HG02759 (cell line): ENCODE measurements around the gene NLRP2B.
"Not testable (repeated sequence)": the region's sequence is repeated elsewhere in the genome, so short reads cannot be mapped to it uniquely, and the experiment has no call there.

Experiments used
- ATAC-seq: cut with Tn5 transposase; IDR thresholded peaks from one replicate; pipeline ENCODE4 v1.9.1; 2021; ENCODE audit warnings: mild to moderate bottlenecking, moderate library complexity; ENCODE audit not compliant: unreplicated experiment

NLRP2B gene

DNA sequence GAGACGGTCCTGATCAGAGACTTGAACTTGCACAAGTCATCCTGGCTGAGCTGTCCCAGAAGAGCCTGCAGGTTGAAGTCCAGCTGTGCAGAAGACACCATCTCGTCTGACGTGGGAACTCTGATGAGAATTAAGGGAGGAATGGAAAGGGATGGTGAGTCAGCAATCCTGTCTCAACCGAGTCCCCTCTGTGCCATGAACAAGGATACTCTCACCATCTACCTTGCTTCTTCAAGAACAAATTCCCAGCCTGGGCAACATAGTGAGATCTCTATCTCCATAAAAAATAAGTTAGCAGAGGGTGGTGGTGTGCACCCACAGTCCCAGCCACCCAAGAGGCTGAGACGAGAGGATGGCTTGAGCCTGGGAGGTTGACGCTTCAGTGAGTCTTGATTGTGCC, at the start of gene NLRP2B:
TSS of gene NLRP2B (minus strand) at position 101 of the 400 bp plus-strand sequence.
- ATAC-seq, result no peak

DNA sequence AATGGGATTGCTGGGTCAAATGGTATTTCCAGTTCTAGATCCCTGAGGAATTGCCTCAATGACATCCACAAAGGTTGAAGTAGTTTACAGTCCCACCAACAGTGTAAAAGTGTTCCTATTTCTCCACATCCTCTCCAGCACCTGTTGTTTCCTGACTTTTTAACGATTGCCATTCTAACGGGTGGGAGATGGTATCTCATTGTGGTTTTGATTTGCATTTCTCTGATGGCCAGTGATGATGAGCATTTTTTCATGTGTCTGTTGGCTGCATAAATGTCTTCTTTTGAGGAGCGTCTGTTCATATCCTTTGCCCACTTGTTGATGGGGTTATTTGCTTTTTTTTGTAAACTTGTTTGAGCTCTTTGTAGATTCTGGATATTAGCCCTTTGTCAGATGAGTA, 45.9 kb upstream of the NLRP2B start:
- ATAC-seq, result not testable (repeated sequence)

DNA sequence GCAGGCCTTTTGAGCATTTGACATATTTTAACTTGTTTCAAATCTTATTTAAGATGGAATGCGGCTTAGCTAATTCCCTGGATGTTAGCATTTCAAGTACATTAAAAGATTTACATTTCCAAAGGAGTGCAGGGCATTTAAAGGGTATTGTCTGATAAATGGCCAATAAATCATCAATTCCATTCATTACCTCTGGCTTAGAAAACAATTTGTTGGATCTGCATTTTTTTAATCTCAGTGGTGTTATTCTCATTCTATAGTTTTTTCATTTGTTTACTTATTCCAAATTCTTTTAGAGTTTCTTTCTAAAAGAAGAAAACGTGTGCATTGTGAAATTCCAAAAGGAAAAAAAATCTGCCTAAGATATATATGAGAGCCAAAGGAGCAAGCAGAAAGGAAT, 1.3 kb upstream of the NLRP2B start:
- ATAC-seq, result no peak

DNA sequence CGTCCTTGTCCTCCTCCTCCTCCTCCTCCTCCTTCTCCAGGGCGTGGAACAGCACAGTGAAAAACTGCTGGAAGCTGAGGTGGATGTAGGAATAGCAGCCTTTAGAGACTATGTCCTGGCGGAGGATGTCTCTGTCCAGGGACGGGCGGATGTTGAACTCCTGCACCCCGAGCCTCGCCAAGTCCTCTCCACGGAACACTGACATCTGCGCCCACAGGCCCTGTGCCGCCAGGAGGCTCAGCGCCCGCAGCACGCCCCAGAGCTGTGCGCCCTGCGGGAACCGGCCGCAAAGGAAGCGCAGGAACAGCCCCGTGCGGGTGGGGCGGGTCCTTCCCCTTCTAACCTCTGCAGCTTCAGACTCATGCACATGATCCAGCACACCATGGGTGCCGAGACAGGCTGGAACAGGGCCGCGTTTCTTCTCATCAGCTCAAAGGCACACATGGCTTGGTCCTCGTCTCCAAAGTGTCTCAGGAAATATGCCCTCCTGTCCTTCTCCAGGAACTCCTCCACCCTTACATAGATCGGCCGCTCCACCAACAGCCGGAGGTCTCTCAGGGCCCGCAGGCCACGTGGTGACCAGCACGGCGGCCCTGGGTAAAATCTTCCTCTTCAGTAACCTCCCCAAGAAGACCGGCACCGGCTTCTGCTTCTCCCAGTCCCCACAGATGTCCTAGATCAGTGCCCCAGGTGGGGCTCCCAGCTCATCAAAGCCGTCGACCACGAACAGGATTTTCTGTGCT, 1.2 kb downstream of the NLRP2B start:
- no peak for ATAC-seq

DNA sequence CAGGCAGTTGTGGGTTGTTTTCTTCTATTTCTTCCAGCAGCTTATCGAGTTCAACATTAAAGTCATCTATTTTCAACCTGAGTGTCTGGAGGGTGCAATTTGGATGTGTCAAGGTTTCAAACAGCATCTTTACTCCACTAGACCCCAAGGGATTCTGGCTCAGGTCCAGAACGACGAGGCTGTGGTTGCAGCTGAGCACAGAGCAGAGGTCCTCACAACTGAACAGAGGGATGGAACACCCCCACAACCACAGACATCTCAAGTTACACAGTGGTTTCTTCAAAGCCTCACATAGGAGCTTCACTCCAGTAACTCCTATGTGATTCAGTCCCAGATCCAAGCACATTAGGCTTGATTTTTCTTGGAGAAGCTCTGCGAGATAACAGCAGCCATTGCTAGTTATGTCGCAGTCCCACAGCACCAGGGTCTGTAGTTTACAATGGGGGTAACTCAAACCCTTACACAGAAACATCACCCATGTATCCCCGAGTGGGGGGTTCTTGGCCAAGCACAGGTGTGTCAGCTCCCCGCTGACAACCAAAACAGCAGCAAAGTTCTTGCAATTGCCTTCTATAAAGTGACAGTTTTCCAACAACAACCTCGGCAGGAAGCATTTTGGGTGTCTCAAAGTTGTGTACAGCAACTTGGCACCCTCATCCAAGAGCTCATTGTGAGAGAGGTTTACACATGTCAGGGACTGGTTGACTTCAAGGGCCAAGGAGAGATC, 2.8 kb downstream of the NLRP2B start:
- ATAC-seq, result no peak

DNA sequence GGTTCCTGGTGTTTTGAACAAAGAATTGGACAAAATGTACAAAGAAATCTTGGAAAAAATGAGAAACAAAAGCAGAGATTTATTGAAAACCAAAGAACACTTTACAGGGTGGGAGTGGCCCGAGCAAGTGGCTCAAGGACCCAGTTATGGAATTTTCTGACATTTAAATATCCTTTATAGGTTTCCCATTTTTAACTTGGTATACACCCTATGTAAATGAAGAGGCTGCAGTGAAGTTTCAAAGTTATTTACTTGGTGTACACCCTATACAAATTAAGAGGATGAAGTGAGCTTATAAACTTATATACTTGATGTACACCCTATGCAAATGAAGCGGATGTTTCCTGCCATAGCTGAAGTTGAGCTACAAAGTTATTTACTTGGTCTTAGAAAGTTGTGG, 4.7 kb downstream of the NLRP2B start:
- ATAC-seq, result no peak

DNA sequence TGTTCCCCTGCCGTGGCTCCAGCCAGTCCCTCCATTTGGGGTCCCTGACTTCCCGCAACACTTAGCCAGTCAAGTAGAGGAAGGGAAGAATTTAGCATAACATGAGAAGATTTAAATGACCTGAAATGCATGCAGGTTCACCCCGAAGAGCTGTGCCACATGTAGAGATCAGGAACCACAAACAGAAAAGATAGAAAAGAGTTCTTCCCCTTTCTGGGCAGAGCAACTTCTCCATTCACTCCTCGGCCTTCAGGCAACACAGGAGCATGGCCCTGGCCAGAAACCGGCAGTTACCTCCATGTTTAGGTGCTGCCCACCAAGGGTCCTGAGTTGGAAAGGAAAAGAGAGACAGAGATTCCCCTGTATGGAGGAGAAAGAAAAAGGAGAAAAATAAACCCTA, 5.2 kb downstream of the NLRP2B start:
- ATAC-seq, result no peak

DNA sequence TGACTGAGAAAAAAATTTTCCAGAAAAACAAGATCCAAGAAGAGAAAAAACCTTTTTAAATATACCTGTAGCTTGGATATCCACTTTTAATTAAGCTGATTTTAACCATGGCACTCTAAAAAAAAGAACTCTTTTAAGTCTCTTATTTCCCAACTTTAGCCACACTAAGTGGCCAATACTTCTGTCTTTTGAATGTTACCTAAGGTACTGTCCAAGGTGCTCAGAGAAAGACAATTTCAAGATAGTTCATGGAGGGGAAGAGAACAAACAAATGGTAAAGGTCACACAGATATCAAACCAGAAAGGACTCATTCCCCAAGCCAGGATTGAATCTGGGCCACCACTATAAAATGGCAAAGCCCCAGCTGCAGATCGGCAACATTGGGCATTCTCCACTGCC, 10.1 kb downstream of the NLRP2B start:
- no peak for ATAC-seq

DNA sequence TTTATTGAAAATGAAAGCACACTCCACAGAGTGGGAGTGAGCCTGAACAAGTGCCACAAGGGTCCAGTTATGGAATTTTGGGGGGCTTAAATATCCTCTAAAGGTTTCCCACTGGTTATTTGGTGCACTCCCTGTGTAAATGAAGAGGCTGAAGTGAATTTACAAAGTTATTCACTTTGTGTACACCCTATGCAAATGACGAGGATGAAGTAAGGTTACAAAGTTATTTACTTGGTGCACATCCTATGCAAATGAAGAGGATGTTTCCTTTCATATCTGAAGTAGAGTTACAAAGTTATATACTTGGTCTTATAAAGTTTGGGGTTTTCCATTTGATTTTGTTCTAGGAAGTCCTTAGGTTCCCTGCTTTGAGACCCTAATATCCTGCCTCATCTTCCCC, 13.1 kb downstream of the NLRP2B start:
- ATAC-seq, result no peak

DNA sequence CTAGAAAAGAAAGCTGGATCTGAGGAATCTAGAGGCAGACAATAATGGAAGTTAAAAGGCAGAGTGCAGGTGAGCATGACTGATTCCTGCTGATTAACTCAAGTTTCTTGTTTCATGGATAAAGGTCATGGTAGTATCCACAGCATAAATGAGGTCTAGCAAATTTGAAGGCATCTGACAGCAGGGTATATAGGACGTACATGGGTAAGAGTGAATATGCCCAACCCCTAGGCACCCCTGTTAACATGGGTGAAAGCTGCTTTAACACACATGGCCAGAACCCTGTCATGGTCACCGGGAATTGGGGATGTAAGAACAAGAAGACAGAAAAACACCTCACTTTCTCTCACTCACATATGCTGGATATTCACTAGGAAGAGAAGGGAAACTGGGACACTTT, 25.0 kb downstream of the NLRP2B start:
- no peak for ATAC-seq

DNA sequence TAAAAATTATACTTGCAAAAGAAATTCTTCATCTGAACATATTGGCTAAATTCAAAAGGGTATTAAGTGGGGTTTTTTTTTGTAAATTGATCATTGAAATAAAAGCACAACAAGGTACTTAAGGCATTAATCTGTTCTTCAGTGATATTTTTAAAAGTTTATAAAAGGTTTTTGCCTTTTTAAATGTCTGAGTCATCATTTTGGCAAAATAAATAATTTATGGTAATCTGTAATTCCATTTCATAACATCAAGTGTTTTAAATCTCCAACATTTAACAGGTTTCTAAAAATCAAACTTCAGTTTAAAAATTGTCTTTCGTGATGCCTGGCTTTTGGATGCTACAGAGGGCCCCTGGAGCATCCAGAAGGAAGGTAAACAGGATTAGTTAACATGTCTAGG, 27.4 kb downstream of the NLRP2B start:
- ATAC-seq, result no peak

DNA sequence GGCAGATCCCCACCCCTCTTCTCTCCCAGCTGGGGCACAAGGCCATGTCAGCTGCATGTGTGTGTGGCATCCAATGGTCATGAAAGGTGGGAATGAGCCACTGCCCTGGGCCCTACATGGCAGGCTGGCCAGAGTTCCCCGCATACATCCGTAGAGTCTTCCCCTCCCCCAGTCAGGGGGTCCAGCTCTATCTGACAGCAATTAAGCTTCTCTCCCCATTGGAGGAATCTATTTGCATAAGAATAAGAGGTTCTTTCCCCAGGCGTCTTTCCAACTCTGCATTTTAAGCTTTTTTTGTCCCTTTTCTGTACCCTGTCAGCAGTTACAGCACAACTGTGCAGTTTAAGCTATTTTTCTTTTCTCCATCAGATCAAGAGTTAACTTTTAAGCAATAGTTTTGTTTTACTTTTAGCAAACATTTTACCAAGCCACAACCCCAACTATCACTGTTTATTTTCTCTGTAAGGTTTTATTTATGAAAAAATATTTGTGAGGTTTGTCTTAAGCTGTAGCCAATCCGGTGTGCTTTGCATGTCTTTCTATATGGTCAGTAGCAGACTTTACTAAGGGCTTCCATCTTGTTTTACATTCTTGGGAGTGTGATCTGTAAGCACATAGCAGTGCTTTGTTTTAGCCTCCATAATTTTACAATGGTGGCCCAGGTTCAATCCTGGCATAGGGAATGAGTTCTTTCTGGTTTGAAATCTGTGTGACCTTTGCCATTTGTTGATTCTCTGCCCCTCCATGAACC, 28.7 kb downstream of the NLRP2B start:
- ATAC-seq, result no peak

DNA sequence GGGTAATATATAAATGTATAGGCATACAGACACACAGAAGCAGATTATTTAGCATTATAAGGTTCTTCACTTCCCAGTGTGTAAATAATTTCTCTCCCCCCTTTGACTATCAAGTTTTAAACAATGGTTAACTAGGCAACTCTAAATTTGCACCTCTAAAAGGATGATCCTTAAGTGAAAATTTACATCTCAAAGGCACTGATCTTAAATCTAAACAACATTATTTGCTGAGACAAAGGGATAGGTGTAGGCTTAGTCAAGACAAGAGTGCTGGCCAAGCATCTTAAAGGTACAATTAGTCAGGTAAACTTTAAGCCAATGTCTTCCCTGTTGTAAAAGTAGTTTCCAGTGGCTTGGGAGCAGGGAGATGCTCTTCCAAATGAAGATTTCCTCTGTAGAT, 33.0 kb downstream of the NLRP2B start:
- no peak for ATAC-seq

DNA sequence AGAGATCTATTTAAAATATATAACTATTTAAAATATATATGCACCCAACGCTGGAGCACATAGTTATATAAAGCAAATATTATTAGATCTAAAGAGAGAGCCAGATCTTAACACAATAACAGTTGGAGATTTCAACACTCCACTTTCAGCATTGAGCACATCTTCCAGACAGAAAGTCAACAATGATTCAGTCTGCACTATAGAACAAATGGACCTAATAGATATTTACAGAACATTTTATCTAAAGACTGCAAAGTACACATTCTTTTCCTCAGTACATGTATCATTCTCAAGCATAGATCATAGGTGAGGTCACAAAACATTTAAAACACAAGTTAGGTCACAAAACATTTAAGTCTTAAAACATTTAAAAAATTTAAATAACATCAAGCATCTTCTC, 36.4 kb downstream of the NLRP2B start:
- ATAC-seq, result no peak

DNA sequence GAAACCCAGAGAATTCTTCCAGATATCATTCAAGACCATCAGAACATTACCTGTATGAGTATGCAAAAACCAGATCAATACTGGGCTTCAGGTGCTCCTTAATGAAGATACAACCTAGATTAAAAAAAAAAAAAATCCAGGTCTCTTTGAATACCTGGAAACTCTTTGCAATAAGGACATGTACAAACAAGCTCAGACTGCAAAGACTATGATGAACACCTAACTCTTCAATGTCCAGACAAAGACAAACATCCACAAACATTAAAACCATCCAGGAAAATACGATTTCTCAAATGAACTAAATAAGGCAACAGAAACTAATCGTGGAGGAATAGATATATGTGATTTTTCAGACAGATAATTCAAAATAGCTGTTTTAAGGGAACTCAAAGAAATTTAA, 38.7 kb downstream of the NLRP2B start:
- no peak for ATAC-seq

DNA sequence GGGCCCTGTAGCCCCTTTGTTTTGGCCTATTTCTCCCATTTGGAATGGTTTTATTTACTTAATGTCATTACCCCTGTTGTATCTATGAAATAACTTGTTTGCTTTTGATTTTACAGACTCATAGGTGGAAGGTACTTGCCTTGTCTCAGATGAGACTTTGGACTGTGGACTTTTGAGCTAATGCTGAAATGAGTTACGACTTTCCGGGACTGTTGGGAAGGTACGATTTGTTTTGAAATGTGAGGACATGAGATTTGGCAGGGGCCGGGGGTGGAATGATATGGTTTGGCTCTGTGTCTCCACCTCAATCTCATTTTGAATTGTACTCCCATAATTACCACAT, 39.4 kb downstream of the NLRP2B start:
- ATAC-seq, result no peak

DNA sequence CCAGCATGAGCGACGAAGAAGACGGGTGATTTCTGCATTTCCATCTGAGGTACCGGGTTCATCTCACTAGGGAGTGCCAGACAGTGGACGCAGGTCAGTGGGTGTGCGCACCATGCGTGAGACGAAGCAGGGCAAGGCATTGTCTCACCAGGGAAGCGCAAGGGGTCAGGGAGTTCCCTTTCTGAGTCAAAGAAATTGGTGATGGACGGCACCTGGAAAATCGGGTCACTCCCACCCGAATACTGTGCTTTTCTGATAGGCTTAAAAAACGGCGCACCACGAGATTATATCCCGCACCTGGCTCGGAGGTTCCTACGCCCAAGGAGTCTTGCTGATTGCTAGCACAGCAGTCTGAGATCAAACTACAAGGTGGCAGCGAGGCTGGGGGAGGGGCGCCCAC, 50.6 kb downstream of the NLRP2B start:
- ATAC-seq, result not testable (repeated sequence)
